GM23338 (cell line): ENCODE measurements around the gene TGM6.

Experiments used
- CREB1 ChIP-seq: fragments of 250-450 bp; sonication (Bioruptor Pico); IDR thresholded peaks from 2 replicates; pipeline ENCODE4 v1.5.0; 2020; ENCODE audit warnings: low read depth, mild to moderate bottlenecking, moderate library complexity
- CTCF ChIP-seq, 2 experiments: fragments of 200-600 bp in 1 of 2; sonication (generic) in 1 of 2; conservative IDR thresholded peaks; 2 replicates each; pipeline versions ENCODE4 v1.5.1 to v1.6.1; 2016 to 2017; ENCODE audit warnings: antibody characterized with exemption in 2 of 2, low read depth in 2 of 2, mild to moderate bottlenecking in 2 of 2, moderate library complexity in 1 of 2
- EZH2 ChIP-seq: fragments of 200-600 bp; sonication (generic); IDR thresholded peaks from one replicate; pipeline ENCODE4 v1.8.0; 2017; ENCODE audit warnings: antibody characterized with exemption, mild to moderate bottlenecking, low read depth; ENCODE audit not compliant: unreplicated experiment
- EZH2phosphoT487 ChIP-seq: fragments of 200-600 bp; sonication (generic); IDR thresholded peaks from one replicate; pipeline ENCODE4 v1.8.1; 2018; ENCODE audit warnings: antibody characterized with exemption; ENCODE audit not compliant: unreplicated experiment
- POLR2AphosphoS5 ChIP-seq: IDR thresholded peaks from 2 replicates; pipeline ENCODE4 v1.6.1; 2016; ENCODE audit warnings: antibody characterized with exemption, low read depth
- TF ChIP-seq, protein P1 (sequence below): IDR thresholded peaks from 2 replicates; pipeline ENCODE4 v1.6.1; 2016; ENCODE audit warnings: antibody characterized with exemption

GRCh38 chr20:2459981-2460751 lies 79.5 kb downstream of the TGM6 start:
- no peak for TF ChIP-seq CTCF (conservative IDR thresholded peaks at IDR 0.05; ENCODE audit: low read depth in 2 of 2)
- no peak for TF ChIP-seq EZH2
- TF ChIP-seq EZH2phosphoT487, result no peak
- TF ChIP-seq CREB1 (CRISPR knock-in tag), result no peak
- TF ChIP-seq POLR2AphosphoS5, result no peak
- TF ChIP-seq, protein P1, sequence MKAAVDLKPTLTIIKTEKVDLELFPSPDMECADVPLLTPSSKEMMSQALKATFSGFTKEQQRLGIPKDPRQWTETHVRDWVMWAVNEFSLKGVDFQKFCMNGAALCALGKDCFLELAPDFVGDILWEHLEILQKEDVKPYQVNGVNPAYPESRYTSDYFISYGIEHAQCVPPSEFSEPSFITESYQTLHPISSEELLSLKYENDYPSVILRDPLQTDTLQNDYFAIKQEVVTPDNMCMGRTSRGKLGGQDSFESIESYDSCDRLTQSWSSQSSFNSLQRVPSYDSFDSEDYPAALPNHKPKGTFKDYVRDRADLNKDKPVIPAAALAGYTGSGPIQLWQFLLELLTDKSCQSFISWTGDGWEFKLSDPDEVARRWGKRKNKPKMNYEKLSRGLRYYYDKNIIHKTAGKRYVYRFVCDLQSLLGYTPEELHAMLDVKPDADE, result no peak
